ENCODE results near the gene IFT81. TPM values are rescaled to one million over a fixed set of nuclear protein-coding genes. Genes with fewer than 3 reads are reported as not detected.
A peak's percentile ranks its signal among the peaks of the same experiment; 100 is the strongest.
"Not testable (repeated sequence)": the region's sequence is repeated elsewhere in the genome, so short reads cannot be mapped to it uniquely, and the experiment has no call there.

Gene IFT81, protein sequence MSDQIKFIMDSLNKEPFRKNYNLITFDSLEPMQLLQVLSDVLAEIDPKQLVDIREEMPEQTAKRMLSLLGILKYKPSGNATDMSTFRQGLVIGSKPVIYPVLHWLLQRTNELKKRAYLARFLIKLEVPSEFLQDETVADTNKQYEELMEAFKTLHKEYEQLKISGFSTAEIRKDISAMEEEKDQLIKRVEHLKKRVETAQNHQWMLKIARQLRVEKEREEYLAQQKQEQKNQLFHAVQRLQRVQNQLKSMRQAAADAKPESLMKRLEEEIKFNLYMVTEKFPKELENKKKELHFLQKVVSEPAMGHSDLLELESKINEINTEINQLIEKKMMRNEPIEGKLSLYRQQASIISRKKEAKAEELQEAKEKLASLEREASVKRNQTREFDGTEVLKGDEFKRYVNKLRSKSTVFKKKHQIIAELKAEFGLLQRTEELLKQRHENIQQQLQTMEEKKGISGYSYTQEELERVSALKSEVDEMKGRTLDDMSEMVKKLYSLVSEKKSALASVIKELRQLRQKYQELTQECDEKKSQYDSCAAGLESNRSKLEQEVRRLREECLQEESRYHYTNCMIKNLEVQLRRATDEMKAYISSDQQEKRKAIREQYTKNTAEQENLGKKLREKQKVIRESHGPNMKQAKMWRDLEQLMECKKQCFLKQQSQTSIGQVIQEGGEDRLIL
- 16.7 TPM for polyA plus RNA-seq (ENCODE audit: insufficient read length)

DNA sequence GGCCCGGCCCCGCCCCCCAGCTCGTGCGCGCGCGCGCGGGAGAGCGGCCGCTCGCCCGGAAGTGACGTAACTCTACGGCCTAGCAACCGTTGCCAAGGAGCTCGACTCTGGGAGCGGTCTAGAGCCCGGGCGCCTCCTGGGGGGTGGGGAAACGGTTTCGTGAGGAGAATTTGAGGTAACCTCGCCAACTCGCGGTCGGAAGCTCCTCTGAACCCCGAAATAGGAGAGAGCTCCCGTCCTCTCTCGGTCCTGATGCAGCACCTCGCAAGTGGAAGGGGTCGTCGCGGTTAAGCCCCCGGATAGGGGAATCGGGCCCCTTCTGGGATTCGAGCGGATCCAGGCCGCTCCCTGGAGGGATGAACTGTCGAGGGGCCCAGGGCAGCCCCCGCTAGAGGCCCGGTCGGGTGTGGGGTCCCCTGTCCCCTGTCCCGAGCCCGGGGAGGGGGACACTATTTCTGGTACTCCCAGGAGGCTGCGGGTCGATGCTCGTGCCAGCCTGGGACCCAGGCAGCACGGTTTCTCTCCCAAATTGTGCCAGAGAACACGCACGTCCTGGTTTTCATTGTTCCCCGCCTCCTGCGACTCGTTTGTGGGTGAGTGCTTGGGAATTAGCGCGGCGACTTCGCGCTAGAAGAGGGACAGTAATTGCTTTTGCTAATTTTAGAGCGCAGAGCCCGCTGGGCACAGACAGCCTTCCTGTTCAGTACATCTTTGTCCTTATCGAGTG, at the start of gene IFT81:
TSS of gene IFT81 (plus strand) at position 89 of the 727 bp plus-strand sequence. CDS start 3,024 bp downstream, outside the sequence.
- peak; percentile 78 for DNase-seq (ENCODE audit: low read depth)

GRCh38 chr12:110075880-110076279, 48.3 kb upstream of the IFT81 start:
- DNase-seq (ENCODE audit: low read depth) = no peak

DNA sequence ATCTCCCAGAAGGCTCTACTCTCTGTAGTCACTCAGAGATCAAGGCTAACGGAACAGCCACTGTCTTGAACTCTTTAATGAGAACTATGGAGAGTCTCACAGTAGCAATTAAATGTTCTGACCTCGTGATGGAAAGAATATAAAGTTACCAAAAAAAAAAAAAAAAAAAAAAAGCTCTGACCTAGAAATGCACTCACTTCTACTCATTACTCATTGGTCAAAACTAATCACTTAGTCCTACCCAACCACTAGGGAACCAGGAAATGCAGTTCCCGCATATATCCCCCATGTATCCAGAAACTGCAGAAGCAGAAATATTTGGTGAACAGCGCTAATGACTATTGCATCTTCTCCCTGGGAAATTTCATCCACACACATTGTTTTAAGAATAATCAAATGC, 46.4 kb upstream of the IFT81 start:
- no peak for DNase-seq (ENCODE audit: low read depth)

DNA sequence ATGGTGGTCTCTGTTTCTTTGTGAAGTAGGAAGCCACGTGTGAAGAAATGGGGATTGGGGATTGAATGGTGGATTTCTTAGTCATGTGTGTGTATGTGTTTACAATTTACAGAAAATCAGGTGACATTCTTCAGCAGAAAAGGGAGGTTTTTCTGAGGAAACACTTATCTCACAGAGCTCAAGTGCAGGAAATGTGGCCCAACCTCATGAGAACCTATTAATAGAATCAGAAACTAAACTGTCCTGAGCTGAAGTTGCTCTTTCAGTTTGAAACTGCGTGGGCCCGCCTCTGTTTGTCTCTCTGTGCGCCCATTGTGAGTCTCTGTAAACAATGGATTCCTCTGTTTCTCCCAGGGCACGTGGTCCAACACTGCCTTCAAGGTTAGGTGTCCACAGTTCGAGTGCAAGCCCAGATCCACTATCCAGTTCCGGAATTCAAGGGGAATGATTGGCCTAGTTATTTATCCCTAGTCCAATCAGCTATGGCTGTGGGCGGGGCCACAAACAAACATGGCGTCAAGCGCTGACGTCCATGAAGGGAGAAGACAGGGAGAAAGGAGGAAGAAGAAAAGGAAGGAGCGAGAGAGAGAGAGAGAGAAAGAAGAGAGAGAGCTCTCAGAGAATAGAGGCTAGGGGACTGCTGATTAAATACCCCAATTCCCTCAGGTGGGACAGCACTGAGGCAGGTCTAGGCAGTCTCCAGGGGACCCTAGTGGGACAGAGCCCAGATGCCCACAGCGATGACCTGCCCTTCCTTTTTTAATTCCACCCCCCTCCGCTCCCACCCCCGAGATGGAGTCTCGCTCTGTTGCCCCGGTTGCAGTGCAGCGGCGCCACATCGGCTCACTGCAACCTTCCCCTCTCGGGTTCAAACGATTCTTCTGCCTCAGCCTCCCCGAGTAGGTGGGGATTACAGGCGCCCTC, 44.4 kb upstream of the IFT81 start:
- DNase-seq (ENCODE audit: low read depth) = no peak

DNA sequence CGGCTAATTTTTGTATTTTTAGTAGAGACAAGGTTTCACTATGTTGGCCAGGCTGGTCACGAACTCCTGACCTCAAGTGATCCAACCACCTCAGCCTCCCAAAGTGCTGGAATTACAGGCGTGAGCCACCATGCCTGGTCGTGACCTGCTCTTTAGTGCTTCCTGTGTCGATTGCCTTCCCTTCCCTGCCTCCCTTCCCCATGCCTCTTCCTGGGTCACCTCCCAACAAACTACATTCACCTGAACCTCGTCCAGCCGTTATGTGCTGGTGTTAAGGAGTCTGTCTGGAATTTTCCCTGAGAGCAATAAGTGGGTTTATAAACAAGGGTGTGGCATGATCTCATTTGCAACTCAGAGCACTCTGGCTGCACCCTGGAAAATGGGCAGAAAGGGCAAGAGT, 43.7 kb upstream of the IFT81 start:
- no peak for DNase-seq (ENCODE audit: low read depth)

DNA sequence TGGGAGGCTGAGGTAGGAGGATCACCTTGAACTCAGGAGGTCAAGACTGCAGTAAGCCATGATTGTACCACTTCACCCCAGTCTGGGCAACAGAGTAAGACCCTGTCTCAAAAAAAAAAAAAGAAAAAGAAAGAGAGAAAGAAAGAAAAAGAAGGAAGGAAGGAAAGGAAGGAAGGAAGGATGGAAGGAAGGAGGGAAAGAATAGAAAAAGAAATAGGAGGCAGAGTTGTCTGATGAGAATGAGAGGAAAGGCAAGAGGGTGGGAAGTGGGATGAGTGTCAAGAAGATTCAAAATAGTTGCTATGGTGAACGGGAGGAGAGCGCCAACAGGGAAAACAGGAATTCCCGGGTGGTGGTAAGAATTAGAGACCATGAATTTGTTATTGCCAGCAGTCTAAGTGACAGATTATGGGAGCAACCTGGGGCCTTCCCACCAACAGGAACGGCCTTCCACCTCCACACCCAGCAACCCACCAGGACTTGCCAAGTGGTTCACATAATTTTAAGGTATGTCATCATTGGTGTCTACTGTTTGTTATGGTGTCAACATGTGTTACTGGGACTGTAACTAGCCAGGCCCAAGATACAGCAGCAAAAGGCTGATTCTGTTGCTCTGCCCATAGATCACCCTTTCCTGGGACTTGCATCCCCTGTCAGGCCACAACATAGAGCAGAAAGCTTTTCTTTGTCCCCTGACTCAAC, 39.7 kb upstream of the IFT81 start:
- DNase-seq (ENCODE audit: low read depth) = no peak

GRCh38 chr12:110088216-110088615, 35.9 kb upstream of the IFT81 start:
- DNase-seq (ENCODE audit: low read depth) = not testable (repeated sequence)

DNA sequence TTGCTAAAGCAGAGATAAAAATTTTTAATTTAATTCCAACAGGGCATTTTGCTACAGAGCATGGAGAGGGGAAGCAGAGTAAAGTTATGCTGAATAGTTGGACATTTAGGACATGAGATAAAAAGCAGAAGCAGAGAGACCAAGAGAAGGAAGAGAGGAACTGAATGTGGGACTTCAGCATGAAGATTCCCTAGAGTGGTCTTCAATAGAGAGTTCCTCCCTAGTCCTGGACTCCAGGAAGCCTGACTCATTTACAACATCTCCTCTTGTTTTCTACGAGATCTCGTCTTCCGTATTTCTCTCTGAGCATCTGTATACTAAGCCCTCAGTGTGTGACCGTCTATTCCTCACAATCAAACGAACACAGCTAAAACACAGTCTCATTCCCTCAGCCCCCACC, 35.2 kb upstream of the IFT81 start:
- DNase-seq (ENCODE audit: low read depth) = no peak

- DNase-seq (ENCODE audit: low read depth) = no peak
Observed at GRCh38 chr12:110090266-110091135, 33.7 kb upstream of the IFT81 start.

GRCh38 chr12:110091136-110091711, 32.9 kb upstream of the IFT81 start:
- DNase-seq (ENCODE audit: low read depth) = no peak

- DNase-seq (ENCODE audit: low read depth) = no peak
Observed at GRCh38 chr12:110093631-110094311, 30.4 kb upstream of the IFT81 start.

GRCh38 chr12:110100315-110100970, 23.7 kb upstream of the IFT81 start:
- peak; percentile 67 for DNase-seq (ENCODE audit: low read depth)

- DNase-seq (ENCODE audit: low read depth) = no peak
Observed at GRCh38 chr12:110102255-110102654, 21.9 kb upstream of the IFT81 start.

GRCh38 chr12:110104188-110105094, 19.7 kb upstream of the IFT81 start:
- DNase-seq (ENCODE audit: low read depth) = peak; percentile 62

DNA sequence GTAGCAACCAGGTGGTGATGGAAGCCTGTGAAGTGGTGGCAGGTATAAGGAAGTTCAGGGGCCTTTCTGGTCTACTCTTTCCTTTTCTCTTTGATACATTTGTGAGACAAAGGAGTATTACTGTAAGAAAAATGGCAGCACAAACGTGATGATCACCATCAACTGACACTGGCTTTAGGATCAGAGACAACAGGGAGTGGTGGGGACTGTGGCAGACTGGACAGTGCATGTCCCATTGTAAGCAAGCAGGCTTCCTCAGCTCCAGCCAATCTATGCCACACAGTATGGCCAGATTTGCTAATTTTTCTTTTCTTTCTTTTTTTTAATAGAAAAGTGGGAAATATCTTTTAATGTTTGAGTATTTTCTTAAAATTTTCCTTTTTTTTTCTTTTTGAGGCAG, 19.0 kb upstream of the IFT81 start:
- no peak for DNase-seq (ENCODE audit: low read depth)

DNA sequence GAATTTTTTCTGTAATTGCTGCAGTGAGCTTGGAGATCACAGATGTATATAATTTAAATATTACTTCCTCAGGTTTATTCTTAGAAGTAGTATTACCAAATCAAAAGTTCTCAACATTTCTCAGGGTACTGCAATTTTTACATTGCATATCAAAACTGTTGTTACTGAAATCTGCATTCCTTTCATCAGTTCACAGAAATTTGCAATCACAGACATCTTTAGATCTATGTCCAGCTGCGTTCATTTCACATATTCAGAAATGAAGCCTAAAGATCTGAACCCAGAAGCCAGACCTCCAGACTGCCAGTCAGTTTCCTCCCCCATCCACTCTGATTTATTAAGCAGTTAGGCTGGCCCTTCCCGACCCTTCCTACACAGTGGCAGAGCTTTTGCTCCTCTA, 18.2 kb upstream of the IFT81 start:
- DNase-seq (ENCODE audit: low read depth) = no peak

Data from forelimb muscle (tissue), 1 donor.